ENCODE results near the gene DMAC2L.
"Not testable (repeated sequence)": the region's sequence is repeated elsewhere in the genome, so short reads cannot be mapped to it uniquely, and the experiment has no call there.

Gene DMAC2L, protein sequence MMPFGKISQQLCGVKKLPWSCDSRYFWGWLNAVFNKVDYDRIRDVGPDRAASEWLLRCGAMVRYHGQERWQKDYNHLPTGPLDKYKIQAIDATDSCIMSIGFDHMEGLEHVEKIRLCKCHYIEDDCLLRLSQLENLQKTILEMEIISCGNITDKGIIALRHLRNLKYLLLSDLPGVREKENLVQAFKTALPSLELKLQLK

DNA sequence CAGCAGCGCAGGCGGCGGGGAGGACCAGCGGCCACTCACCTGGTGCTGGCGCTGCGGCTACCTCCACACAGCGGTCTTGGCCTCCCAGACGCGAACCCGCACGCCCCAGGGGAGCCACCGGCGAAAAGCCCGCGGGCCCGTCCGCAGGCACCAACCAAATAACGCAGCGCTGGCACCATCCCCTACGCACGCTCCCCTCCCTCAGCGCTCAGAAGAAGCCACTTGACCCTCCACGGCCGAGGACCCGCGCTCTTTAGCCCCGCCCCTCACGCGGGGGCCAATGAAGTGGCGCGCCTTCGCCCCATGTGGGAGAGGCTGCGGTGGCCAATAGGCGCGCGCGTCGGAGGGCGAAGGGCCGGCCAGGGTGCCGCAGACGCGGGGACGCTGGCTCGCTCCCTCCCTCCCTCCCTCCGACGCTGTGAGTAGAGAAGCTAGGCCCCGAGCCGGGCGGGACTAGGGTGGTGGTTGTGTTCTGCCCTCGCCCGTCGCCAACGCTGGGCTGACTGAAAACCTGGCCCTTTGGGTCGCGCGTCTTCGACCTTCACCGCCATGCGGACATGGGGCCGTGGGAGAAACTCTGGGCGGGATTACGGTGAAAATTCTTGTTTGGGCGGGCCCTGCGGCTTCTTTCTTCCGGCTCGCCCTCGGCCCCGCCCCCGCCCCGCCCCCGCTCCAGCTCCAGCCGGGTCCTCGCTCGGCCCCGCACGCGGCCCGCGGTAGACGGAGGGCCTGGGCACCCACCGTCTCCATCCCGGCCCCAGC is at the start of gene DMAC2L, which contains the start of gene L2HGDH:
TSS of gene DMAC2L (plus strand) at position 353 of the 762 bp plus-strand sequence. CDS start 9,164 bp downstream, outside the sequence.
TSS of gene L2HGDH (minus strand) at position 258 of the 762 bp plus-strand sequence. CDS start at position 179, 79 bp downstream.
- DNase-seq = peak; percentile 87

DNA sequence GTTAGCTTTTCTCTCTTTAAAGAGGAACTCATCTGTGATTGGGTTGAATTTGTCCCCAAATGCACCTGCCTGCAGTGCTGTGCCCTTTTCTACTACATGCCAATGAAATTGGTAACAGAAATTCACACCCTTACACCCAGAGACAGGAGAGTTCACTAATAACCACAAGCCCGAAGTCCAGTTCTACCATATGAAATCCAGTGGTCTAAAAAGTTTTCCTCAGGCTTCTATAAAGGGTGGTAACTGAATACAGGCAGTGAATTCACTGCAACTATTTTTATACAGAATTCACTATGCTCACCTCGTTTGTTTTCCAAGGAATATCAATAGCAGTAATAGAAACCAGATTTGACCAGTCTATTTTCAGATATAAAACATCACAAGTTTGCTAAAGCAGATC is 49.3 kb upstream of the DMAC2L start:
- DNase-seq = no peak

DNA sequence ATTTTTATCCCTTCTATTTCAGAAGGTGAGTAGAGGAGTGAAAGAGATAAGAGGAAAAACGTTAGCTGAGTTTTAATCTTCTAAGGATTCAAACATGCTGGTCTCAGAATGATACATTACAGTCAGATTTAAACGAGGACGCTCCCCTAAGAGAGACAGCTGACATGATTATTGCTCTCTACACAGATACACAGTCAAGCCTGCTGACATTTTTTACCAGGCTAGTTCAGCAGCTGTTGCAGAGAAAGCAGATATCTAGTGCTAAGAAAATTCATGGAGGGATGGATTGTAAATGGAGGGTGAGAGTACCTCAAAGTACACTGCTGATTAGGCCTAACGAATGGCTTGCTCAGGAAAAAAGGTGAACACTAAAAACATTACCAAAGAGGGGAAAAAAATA is 48.8 kb upstream of the DMAC2L start:
- no peak for DNase-seq

DNA sequence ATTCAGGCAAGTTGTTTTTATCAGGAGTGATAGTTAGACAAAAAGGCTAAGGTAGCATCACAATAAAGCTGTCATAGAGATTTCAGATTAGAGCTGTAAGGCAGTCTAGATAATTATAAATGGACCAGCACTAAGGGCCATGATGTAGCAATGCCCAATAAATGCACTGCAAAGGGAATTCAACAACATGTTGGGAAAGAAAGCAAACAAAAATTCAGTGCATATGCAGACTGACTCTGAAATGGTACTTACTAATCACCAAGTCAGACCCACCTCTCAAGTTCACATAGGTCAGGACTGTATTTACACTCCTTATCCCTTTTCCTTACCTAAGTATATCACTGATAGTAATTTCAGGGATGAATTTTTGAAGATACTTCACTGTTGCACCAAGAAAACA is 47.1 kb upstream of the DMAC2L start:
- DNase-seq = no peak

DNA sequence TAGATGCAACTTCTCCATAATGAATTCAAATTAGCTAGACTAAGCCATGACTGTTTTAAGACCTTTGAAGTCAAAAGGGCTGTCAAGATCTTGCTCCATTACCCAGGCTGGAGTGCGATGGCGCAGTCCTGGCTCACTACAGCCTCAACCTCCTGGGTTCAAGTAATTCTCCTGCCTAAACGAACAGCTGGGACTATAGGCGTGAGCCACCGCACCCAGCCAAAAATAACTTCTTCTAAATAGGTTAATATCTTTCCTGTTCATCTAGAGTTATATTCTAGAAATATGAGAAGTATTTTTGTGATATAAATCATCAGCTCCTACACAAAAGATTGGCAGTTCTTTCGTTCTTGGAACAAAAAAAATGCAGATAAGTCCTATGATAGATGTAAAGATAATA is 41.2 kb upstream of the DMAC2L start:
- DNase-seq = no peak

DNA sequence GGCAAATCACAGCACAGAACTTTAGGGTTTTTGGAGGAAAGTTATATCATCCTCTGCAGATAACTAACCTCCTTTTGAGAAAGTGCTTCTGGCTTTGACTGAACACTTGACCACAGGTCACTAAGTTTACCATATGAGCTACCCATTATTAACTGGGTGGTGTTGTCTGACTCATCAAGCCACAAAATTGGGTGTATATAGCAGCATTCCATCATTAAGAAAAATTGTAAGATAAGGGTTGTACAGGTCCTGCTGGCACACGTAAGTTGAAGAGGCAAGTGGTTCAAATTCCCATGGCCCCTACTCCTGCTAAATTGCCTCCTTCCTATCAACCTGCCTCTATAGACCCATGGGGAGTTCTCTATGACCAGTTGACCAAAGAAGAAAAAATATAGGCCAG is 39.6 kb upstream of the DMAC2L start:
- no peak for DNase-seq

DNA sequence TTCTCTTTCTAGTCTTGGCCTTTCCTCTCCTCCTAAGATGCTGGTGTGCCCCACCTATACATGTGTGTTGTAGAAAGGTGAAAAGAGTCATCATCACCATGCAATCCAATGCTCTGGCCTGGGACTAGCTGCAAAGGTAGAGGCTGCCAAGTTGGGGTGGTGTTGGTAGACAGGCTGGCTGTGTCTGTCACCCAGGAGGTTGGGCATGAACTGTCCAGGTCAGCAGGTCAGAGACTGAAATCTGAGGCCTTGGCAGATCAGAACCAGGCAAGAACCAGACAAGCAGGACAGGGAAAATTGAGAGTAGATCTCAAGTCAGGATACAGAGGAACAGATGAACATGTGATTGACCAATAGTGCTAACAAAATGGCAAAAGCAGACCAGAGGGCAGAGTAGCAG is 26.3 kb upstream of the DMAC2L start:
- no peak for DNase-seq

DNA sequence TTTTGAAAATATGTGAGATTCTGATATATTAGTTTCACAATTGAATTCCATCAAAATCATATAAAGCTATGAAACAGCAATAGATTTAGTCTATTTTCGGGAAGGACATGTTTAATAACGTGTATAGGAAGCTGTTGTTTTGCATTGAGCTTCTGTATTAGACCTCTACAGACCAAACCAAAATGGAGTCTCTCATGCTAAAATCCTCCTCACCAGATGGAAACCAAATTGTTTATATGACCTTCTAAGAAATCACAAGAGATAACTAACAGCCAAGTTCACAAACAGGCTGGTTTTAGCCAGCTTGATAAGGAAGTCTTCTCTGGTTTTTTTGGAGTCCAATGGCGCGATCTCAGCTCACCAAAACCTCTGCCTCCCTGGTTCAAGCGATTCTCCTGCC is 24.0 kb upstream of the DMAC2L start:
- no peak for DNase-seq

DNA sequence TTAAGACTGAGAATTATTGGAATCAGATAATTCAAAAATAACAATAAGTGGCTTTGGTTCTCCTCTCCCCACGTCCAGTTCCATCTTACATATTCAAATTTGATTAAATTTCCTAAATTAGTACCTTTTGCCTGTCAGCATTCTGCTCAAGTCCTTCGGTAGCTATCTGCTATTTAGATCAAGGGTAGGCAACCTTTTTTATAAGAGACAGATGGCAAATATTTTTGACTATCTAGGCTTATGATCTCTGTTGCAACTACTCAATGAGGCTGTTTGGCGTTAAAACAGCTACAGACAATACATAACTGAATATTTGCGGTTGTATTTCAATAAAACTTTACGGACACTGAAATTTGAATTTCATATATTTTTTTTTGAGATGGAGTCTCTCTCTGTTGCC is 21.8 kb upstream of the DMAC2L start:
- DNase-seq = no peak

DNA sequence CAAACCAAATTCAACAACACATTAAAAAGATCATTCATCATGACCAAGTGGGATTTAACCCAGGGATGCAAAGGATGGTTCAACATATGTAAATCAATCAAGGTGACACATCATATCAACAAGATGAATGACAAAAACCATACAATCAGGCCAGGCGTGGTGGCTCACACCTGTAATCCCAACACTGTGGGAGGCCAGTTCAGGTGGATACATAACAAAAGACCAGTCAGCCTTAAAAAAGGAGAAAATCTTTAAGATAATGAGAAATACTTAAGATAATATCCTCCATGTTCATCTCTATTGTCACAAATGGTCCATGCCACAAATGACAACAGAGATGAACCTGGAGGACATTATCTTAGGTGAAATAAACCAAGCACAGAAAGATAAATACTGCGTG is 12.5 kb upstream of the DMAC2L start:
- DNase-seq = no peak

DNA sequence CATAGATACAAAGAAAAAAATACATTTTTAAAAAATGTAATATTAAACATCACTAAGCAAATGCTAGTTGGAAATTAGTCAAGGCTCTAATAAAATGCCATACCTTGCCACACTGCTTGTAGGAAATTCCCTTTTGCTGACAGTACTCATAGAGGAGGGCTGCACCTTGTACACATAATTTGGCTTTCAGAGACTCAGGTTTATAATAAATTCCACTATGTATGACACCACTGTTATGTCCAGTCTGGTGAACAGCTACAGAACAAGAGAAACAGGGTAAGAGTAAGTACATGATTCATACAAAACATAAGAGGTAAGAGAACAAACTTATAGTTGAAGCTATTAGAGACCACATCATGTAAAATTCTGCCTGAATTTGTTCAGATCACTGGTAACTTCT is 10.2 kb upstream of the DMAC2L start:
- no peak for DNase-seq

DNA sequence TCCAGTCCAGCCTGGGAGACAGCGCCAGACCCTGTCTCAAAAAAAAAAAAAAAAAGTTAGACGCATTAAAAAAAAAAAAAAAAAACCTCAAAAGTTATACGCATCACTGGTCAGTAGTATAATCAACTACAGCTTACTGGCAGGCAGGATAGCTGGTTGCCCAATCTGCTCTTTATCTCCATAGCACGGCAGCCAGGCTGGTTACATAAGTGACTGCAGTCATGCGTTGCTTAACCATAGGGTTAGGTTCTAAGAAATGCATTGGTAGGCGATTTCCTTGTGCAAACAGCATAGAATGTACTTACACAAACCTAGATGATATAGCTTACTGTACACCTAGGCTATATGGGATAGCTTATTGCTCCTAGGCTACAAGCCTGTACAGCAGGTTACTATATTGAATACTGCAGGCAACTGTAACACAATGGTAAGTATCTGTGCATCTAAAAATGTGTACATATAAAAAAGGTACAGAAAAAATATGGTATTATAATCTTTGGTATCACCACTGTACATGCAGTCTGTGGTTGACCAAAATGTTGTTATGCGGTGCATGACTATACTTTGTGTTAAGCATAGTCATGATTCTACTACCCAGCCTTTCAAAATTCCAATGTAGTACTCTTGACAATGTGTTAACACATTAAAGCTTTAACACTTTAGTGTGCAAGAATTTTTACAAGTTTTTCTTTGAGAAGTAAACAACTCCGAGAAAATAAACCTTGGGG is 8.2 kb upstream of the DMAC2L start:
- peak; percentile 23 for DNase-seq

DNA sequence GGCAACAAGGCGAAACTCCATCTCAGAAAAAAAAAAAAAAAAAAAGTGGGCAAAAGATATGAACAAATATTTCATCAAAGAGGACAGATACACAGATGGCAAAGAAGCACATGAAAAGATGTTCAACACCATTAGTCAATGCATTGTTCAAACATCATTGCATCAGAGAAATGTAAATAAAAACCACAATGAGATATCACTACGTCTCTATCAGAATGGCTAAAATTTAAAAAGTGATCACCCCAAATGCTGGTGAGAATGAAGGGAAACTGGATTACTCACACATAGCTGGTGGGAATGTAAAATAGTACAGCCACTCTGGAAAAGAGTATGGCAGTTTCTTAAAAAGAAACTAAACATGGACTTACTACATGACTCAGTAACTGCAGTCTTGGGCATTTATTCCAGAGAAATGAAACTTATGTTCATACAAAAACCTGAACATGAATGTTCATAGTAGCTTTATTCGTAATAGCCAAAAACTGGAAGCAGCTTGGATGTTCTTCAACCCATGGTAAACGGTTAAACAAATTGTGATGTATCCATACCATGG is 3.7 kb upstream of the DMAC2L start:
- no peak for DNase-seq

DNA sequence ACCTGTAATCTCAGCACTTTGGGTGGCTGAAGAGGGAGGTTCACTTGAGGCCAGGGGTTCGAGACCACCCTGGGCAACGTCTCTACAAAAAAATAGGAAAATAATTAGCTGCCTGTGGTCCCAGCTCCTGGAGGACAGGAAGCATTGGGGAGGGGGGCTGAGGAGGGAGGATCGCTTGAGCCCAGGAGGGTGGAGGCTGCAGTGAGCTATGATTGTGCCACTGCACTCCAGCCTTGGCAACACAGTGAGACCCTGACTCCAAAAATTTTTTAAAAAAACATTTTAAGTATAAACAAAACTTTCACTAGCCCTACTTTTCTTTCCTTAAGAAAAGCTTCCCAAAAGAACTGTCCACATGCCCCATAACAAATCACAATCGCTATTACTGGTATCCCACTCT is 1.7 kb upstream of the DMAC2L start:
- DNase-seq = no peak

DNA sequence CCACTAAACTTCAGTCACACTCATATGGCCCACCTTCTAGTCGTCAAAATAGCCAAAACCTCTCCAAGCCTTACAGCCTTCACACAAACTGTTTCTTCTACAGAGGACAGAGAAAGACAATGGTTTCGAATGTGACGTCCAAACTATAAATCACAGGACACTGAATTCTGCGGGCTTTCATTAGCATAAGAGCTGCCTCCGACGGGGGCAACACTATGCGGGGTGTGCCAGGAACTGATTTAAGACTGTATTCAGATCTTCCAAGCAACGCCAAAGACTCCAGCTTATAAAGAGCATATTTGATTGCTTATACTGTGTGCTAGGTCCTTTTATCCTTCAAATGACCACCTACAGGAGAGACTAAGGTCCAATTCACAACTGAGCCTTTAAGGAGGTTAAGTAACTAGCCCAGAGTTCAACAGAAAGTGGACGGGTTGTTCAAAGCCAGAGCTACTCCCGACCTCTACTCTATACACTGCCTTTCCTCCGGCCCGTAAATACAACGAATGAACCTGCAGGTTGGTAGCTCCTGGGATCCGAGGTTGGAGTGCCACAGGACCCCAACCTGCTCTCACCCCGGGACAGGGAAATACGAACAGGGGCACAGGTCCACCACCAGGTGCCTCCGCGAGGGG is 670 bp upstream of the DMAC2L start:
- no peak for DNase-seq

DNA sequence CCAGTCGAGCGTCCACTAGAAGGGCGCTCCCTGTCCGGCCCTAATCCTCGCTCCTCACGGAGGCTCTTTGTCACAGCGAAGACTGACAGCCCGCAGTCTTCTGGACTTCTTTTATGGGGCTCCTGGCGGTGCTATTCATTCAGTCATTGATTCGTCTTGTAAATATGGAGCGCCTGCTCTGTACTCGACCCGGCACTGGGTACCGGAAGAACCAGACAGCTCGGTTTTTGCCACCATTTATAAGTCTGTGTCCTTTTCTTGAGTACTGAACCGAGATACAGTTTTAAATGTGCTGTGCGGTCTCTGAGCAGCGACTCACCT is 570 bp downstream of the DMAC2L start:
- no peak for DNase-seq

DNA sequence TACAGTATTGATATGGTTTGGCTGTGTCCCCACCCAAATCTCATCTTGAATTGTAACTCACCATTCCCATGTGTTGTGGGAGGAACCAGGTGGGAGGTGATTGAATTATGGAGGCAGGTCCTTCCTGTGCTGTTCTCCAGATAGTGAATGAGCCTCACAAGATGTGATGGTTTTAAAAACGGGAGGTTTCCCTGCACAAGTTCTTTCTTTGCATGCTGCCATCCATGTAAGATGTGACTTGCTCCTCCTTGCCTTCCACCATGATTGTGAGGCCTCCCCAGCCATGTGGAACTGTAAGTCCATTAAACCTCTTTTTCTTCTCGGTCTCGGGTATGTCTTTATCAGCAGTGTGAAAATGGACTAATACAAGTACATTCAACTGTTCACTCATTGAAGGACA is 2.0 kb downstream of the DMAC2L start:
- not testable (repeated sequence) for DNase-seq

DNA sequence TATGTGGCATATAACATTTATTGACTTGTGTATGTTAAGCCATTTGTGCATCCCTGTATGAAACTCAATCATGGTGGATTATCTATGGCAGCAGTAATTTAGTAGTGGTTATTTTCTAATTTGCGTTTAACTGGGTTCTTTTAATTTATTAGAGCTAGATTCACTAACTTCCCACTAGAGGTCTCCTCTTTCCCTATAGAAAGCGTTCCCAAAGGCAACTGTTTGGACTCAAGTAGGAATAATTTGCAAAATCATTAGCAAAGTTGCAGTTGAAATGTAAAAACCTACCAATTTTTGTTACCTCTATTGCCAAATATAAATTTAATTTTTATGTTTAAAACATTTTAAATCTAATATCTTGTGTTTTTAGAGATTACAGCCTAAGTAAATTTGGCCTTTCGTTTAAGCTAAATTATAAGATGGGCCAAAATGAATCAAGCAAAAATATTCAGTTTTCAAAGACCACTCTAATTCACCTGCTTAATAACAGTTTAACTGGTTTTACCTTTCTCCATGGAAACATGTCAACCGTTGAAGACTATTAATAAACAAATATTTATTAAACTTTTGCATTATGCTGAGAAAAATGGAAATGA is 6.0 kb downstream of the DMAC2L start:
- DNase-seq = no peak

DNA sequence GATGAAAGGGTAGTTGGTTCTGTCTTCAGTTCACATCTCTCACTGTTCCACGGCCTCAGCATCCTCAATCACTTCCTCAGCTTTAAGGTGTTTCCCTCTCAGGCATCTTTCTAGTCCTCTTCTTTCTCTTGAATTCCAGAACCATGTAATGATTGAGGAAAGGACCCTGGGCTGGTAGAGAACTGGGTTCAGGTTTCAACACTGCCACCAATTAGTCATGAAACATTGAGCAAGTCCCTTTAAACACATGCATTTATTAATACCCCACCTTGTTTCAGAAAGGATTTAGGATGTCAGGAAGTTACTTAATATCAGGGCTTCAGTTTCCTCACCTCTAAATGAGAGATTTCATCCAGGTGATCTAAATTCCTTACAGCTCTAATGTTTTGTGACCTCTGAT is 7.2 kb downstream of the DMAC2L start:
- no peak for DNase-seq

DNA sequence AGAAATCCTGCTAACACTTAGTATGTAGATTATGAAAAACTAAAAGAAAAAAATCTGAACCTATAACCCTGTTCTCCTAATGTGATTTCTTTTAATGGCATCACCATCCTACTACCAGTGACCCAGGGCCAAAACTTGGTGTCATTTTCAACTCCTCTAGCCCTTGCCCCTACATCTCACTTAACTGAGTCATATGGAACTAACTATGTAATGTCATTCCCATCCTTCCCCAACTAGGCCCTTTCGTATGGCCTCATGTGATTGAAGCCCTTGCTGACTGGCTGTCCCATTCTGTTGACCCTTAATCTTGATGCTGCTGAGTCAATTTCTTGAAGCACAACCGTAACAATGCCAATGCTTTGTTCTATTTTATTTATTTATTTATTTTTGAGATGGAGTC is 7.6 kb downstream of the DMAC2L start:
- DNase-seq = no peak

DNA sequence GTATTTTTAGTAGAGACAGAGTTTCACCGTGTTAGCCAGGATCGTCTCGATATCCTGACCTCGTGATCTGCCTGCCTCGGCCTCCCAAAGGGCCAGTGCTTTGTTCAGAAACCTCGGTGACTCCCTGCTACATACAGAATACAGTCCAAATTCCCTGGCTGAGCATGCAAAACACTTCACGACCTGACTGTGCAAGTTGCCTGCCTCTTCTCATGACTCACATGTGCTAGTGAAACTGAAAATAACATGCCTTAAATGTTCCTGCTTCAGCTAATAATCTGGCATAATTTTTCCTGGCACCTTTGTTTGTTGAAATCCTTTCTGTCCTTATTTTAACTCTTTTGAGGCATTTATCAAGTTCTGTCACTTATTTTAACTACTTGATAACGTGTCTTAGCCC is 8.2 kb downstream of the DMAC2L start:
- no peak for DNase-seq

DNA sequence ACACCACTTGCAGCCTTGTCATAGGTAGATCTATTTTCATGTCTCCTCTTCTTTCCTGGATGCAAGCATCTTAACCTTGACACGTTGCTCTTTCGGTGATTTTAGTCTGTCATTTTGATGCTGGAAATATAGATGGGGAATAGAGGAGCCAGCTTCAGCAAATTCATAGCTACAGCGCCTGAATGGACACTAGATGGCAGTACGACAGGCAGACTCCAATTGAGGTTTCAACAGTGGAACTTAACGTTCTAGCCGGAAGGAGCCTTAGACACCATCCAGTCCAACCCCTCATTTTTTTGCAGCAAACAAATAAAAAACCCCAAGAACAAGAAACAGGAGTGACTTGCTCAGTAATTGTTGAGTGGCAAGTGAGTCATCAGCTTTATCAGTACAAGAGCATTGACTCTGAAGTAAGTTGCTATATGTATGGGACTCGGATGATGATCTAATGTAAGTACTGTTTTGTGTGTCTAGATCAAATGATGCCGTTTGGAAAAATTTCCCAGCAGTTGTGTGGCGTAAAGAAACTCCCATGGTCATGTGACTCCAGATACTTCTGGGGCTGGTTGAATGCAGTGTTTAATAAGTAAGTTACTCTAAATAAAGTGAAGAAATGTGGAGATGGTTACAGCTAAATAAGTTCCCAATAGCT is 9.0 kb downstream of the DMAC2L start:
- peak; percentile 68 for DNase-seq
